Activated naive CD4-positive, alpha-beta T cell treated with anti-CD3 and anti-CD28 coated beads, Interleukin-2, amount 10 ng/mL, durations not matched to agents 7 days and 5 days (primary cell): ENCODE measurements around the gene CDNF.

Experiments
- CTCF ChIA-PET: fragments of 350-600 bp; sonication (Branson Sonifier 250); formaldehyde crosslinking; loops from one replicate; lab custom pipeline; 2021; ENCODE audit warnings: antibody characterized with exemption; lab: Charles Lee
- DNase-seq: peaks from one replicate; pipeline ENCODE4 v3.0.0-alpha.2; 2020
- H3K27ac Mint-ChIP-seq: one replicate; pipeline ENCODE4 v1.8.0; 2021; ENCODE audit warnings: mild to moderate bottlenecking, moderate library complexity, mixed read lengths
- H3K27me3 Mint-ChIP-seq: one replicate; pipeline ENCODE4 v1.8.0; 2021; ENCODE audit warnings: mild to moderate bottlenecking, mixed read lengths
- H3K36me3 Mint-ChIP-seq: one replicate; pipeline ENCODE4 v1.8.0; 2021; ENCODE audit warnings: mixed read lengths
- H3K4me1 Mint-ChIP-seq: one replicate; pipeline ENCODE4 v1.8.0; 2021; ENCODE audit warnings: mixed read lengths
- H3K4me3 Mint-ChIP-seq: one replicate; pipeline ENCODE4 v1.8.0; 2021; ENCODE audit warnings: mild to moderate bottlenecking, moderate library complexity, mixed read lengths
- H3K9me3 Mint-ChIP-seq: one replicate; pipeline ENCODE4 v1.8.0; 2021; ENCODE audit warnings: mixed read lengths

CDNF gene

GRCh38 chr10:14770927-14771326 lies 66.9 kb downstream of the CDNF start:
- H3K4me1 Mint-ChIP-seq: no peaks in the 10 kb centered on the region
- CTCF ChIA-PET: no interaction called here
- H3K9me3 Mint-ChIP-seq: no peaks in the 10 kb centered on the region

More at GRCh38 chr10:14770927-14771326, 66.9 kb downstream of the CDNF start:
- H3K27ac Mint-ChIP-seq: no peak overlapping the region
- H3K4me3 Mint-ChIP-seq: no peak overlapping the region
- no peak for DNase-seq
- no peaks in the 10 kb centered on the region for H3K36me3 Mint-ChIP-seq
- H3K27me3 Mint-ChIP-seq: peaks cover 15% of the 10 kb centered on the region
